A549 (cell line): ENCODE data around the gene DUSP14.

ENCODE experiments used
- CTCF ChIP-seq: fragments of >200 bp; sonication (Bioruptor Twin); formaldehyde crosslinking; IDR thresholded peaks from 3 replicates; pipeline ENCODE4 v1.5.1; 2016
- ESRRA ChIP-seq: fragments of 150-350 bp; IDR thresholded peaks from 2 replicates; pipeline ENCODE4 v1.6.1; 2014; ENCODE audit warnings: mild to moderate bottlenecking, low read length, borderline replicate concordance
- JUN ChIP-seq, 2 experiments: fragments of >200 bp; sonication (Bioruptor Twin); formaldehyde crosslinking; IDR thresholded peaks; 2 replicates in 1 of 2; 3 replicates in 1 of 2; pipeline ENCODE4 v1.6.1; 2016 to 2017
- POLR2A ChIP-seq: IDR thresholded peaks from 2 replicates; pipeline ENCODE4 v1.6.1; 2012; ENCODE audit warnings: mild to moderate bottlenecking, low read length
- RCOR1 ChIP-seq: fragments of 150-350 bp; IDR thresholded peaks from 2 replicates; pipeline ENCODE4 v1.6.1; 2014; ENCODE audit warnings: antibody characterized with exemption, low read length, low read depth
- USF2 ChIP-seq: fragments of 450-650 bp; IDR thresholded peaks from 2 replicates; pipeline ENCODE4 v1.6.1; 2014; ENCODE audit warnings: antibody characterized with exemption

GRCh38 chr17:37503148-37503547 is 13.5 kb downstream of the DUSP14 start:
- TF ChIP-seq POLR2A (no peak), USF2 (no peak), ESRRA (no peak), CTCF (no peak), JUN (IDR thresholded peaks at IDR 0.05) (no peak), RCOR1 (no peak)
